HG03565 (cell line): ENCODE data around the gene CST7.
"Not testable (repeated sequence)": the region's sequence is repeated elsewhere in the genome, so short reads cannot be mapped to it uniquely, and the experiment has no call there.

Experiments
- ATAC-seq: cut with Tn5 transposase; IDR thresholded peaks from one replicate; pipeline ENCODE4 v1.9.1; 2021; ENCODE audit warnings: mild to moderate bottlenecking, moderate library complexity; ENCODE audit not compliant: unreplicated experiment

CST7 gene

DNA sequence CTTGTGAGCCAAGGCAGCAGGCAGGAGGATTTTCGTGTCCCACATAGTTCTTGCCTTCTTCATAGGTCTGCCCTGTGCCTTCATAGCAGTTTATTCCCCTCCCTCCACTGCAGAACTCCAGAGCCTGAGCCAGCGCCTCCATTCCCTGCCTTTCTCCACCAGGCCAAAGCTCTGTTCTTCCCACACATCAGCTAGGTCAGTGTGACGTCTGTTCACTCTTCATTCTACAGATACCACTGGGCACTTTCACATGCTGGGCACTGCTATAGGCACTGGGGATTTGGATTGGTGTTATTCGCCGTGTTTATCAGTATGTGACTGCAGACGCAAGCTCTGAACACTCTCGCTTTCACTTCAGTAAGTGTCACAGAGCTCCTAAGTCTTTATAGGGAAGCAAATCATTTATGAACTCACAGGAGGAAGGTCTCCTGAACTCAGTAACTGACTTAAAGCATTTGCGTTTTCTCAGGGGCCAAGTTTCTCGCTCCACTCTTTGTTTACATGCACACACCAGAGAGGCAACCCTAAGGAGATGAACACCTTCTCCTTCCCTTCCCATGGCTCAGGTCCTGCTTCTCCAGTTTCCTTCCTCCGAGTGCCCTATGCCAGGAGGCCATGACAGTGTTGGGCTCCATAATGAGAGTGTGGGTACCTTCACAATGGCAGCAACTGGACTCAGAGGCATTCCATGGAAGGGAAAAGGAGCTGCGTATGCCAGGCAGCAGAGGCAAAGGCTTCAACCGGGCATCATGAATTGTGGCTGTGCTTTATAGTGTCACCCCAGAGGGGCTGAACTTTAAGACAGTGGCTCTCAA lies 49.8 kb downstream of the CST7 start:
- ATAC-seq: no peak

DNA sequence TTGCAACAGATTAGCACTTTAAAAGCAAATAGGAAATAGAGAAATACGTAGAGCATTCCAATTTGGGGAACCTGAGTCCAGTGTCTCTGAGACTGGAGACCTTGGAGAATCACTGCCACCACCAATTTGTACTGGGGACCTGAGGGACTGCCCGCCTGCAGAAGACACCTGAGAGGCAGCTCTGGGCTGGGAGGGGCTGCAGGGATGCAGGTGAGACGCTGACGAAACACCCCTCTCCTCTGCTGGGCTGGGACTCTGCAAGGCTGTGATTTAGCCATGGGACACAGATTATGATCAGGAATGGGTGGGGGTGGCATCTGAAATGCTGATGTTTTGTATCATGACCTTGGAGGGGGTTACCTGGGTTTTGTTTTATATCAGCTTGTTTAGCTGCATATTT lies 50.5 kb downstream of the CST7 start:
- ATAC-seq: no peak

DNA sequence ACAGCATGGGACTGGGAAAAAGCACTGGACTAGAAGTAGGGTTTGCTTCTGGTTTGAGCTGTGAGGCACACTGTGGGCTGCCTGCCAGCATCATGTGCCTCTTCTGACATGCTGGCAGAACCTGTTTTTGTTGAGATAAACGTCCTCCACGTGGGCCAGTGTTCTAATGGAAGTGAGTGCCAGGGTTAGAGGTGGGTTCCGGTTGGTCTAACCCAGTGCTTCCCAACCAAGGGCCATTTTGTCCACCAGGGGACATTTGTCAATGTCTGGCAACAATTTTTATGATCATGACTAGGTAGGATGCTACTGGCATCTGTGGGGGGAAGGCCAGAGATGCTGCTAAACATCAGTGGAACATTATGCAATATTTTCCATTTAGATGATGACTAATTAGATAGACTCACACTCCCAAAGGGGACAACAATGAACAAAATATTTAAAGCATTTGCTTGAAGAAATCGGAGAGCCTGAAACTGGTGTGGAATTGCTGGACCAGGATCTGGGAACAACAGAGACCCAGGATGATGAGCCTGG lies 51.3 kb downstream of the CST7 start:
- ATAC-seq: no peak

DNA sequence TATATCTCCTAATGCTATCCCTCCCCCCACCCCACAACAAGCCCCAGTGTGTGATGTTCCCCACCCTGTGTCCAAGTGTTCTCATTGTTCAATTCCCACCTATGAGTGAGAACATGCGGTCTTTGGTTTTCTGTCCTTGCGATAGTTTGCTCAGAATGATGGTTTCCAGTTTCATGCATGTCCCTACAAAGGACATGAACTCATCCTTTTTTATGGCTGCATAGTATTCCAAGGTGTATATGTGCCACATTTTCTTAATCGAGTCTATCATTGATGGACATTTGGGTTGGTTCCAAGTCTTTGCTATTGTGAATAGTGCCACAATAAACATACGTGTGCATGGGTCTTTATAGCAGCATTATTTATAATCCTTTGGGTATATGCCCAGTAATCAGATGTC lies 52.3 kb downstream of the CST7 start:
- ATAC-seq: not testable (repeated sequence)

DNA sequence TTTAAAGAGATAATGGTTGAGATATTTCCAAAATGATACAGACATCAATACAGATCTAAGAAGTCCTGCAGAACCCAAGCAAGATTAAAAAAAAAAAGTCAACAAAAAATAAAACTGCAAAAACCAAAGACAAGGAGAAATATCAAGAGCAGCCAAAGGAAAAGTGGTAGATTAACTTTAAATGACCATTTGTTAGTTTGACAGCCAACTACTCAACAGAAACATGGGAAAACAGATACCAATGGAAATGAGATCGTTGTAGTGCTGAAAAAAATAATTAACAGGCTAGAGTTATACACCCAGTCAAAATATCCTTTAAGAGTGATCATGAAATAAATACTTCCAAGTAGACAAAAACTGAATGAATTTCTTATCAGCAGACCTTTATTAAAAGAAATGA lies 53.9 kb downstream of the CST7 start:
- no peak for ATAC-seq

DNA sequence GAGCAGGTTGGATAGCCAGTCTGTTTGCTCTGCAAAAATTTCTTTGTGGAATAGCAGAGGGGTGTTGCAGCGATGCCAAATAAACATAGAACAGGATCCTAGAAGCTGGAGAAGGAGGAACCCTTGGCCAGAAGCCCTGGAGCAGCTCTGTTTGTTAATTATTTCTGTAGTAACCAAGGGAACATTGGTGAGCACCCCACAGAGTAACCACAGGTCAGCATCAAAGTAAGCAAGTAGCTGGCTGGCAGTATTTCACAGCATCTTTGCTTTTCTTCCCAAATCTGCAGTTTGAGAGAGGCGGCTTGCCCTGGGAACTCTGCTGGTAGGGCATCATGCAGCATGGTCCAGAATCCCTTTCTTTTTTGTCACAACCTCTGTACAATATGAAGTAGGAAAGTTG lies 56.2 kb downstream of the CST7 start:
- ATAC-seq: no peak

DNA sequence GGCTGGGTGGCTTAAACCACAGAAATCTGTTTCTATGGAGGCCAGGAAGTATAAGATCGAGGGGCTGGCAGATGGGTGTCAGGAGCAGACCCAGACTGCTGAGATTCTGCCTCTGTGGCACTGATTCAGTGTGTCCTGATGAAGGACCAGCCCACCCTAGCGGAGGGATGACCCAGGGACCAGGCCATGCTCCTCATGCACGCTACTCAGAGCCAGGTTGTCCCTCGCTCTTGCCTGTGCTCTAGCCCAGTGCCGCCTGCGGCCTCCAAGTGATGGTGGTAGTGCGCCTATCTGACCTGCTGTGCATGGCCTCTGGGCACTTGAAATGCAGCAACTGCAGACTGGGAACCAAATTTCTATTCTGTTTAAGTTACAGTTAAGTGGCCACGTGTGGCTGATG lies 56.6 kb downstream of the CST7 start:
- ATAC-seq: no peak

DNA sequence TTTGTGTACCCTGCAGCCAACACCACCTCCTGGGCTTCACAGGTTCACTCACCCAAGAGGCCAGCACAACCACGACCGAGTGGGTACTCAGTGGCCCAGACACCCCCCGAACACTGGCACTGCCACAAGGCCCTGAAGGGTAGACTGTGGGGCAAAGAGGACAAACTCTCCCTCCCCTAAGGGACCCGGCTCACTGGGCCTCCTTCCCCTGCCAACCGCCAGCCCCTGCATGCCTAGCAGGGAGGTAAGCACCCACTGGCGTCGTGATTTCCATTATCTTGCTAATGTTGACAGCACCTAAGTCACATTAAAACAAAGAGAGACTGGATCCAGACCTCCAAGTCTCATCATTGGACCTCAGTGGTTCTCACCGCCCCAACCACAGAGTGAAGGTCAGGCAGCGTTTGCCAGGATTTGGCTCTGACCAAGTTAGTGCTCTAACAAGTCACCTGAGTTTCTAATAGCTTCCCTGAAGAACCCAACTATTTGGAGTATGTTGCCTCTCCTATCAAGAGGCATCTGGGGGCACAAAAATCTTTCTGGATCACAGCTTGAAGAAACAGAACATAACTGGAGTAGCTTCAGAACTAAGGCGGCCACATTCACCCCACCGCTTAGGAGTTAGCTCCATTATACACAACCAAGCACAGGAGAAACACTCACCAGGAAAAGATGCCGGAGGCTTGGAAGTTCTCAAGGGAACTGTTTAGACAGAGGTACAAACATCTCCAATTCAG lies 57.5 kb downstream of the CST7 start:
- ATAC-seq: no peak

DNA sequence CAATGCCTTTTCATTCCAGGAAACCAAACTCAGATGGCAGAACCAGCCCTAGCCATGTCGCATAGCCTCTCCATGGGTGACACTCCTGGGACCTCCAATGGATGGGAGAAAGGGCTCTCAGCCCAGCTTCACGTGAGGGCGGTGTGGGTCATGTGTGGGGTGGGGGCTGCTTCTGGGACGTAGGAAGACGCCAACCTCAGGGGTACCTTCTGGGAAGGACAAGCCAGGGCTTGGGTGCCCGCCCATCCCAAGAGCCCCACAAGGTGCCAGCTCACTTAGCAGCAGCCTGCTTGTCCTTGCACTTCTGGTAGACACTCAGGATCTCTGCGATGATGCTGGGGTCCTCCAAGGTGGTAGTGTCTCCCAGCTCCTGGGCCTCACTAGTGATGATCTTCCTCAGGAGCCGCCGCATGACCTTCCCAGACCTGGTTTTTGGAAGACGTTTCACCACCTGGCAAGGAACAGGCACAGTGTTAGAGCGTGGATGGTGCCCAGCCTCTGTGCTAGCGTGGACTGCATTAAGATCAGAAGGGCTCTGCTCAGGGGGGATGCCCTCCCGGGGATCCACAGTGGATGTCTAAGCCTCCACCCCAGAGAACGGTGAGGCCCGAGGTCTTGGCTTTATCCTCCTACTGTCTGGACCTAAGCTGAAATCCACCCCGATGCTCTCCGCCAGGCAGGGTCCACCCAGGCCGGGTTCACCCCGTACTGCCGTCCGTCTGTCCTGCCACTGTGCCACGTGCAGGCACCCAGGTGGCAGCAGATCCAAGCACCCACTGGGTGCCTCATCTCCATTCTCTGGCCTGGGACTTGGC lies 58.6 kb downstream of the CST7 start:
- no peak for ATAC-seq

DNA sequence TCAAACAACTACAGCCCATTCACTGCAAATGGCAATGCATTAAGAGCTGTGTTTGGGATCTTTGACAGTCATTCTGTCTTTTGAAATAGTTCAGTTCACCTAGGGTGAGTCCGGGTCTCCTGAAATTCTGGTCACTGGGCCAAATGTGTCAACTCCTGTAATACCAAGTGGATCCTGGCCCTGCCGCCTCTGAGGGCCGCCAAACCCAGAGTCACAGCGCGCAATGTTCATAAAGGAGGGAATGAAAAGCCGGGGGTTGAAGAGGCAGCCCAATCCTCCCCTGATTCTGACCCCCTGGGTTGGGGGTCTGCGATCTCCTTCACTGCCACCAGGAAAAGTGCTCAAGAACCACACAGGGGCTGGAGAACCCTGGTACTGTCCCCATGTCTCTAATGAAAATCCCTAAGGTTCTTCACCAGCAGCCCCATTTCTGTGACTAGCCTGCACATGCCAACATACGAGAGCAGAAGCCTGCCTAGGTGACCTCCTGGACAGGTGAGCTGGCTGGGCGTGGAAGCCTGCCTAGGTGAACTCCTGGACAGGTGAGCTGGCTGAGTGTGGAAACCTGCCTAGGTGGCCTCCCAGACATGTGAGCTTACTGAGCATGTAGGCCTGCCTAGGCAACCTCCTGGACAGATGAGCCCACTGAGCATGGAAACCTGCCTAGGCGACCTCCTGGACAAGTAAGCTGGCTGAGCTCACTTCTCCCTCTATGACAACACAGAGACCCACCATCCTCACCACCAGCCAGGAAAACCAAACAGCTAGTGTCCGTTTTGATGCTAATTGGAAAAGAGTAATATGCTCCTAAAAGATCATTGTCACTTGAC lies 59.5 kb downstream of the CST7 start:
- no peak for ATAC-seq
